Epithelial cell of esophagus (primary cell): Measurements from ENCODE around the gene OTUD7B.
A peak's percentile ranks its signal among the peaks of the same experiment; 100 is the strongest.
"Not testable (repeated sequence)": the region's sequence is repeated elsewhere in the genome, so short reads cannot be mapped to it uniquely, and the experiment has no call there.

Experiments
- DNase-seq: peaks from one replicate; pipeline ENCODE4 v3.0.0; 2010; ENCODE audit warnings: low read depth
- H3K4me3 ChIP-seq: 2 replicates; pipeline ENCODE4 v1.5.1; 2011; ENCODE audit warnings: mild to moderate bottlenecking, low read length, control low read depth
- TF ChIP-seq, protein P1 (sequence below): IDR thresholded peaks from 2 replicates; pipeline ENCODE4 v1.5.1; 2011; ENCODE audit warnings: low read depth, mild to moderate bottlenecking, low read length, control low read depth, inconsistent platforms; ENCODE audit not compliant: insufficient read depth; ENCODE audit errors: missing control alignments

Gene OTUD7B

GRCh38 chr1:150010393-150011115 is at the start of gene OTUD7B:
Gene OTUD7B, minus strand, starts transcription at chr1:150010726. Its CDS starts 33,216 bp downstream, at chr1:149977510.
- peak within 1 kb of the TSS; percentile 92 for H3K4me3 ChIP-seq
- peak; percentile 83 for DNase-seq
- TF ChIP-seq, protein P1, sequence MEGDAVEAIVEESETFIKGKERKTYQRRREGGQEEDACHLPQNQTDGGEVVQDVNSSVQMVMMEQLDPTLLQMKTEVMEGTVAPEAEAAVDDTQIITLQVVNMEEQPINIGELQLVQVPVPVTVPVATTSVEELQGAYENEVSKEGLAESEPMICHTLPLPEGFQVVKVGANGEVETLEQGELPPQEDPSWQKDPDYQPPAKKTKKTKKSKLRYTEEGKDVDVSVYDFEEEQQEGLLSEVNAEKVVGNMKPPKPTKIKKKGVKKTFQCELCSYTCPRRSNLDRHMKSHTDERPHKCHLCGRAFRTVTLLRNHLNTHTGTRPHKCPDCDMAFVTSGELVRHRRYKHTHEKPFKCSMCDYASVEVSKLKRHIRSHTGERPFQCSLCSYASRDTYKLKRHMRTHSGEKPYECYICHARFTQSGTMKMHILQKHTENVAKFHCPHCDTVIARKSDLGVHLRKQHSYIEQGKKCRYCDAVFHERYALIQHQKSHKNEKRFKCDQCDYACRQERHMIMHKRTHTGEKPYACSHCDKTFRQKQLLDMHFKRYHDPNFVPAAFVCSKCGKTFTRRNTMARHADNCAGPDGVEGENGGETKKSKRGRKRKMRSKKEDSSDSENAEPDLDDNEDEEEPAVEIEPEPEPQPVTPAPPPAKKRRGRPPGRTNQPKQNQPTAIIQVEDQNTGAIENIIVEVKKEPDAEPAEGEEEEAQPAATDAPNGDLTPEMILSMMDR = no peak

- TF ChIP-seq, protein P1 = no peak
- no peak for DNase-seq
- H3K4me3 ChIP-seq = no peak overlapping the region
Measured at GRCh38 chr1:150060260-150060659, 49.7 kb upstream of the OTUD7B start.

DNA sequence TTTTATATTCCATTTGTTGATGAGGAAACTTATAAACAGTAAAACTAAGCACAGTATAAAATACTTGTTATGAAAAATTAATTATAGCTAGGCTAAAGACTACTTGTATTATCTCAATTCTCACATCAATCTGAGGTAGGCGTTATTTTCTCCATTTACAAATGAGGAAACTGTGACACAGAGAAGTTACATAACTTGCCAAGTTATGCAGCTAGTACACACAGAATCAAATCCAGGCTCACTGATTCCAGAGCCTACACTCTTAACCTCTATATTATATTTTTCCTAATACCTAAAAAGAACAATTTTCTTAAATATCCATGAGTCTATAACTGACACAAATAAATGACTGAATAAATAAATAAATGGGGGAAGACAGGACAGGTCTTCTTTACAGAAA is 45.9 kb upstream of the OTUD7B start:
- H3K4me3 ChIP-seq = no peak overlapping the region
- TF ChIP-seq, protein P1 = no peak
- no peak for DNase-seq

DNA sequence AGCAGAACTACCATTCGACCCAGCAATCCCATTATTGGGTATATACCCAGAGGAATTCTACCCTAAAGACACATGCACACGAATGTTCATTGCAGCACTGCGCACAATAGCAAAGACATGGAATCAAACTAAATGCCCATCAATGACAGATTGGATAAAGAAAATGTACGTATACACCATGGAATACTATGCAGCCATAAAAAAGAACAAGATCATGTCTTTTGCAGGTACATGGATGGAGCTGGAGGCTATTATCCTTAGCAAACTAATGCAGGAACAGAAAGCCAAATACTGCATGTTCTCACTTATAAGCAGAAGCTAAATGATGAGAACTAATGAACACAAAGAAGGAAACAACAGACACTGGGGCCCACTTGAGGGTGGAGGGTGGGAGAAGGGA is 45.0 kb upstream of the OTUD7B start:
- H3K4me3 ChIP-seq, DNase-seq: not testable (repeated sequence)

- H3K4me3 ChIP-seq = no peak overlapping the region
- no peak for DNase-seq
- TF ChIP-seq, protein P1 = no peak
Measured at GRCh38 chr1:150053926-150054325, 43.4 kb upstream of the OTUD7B start.

DNA sequence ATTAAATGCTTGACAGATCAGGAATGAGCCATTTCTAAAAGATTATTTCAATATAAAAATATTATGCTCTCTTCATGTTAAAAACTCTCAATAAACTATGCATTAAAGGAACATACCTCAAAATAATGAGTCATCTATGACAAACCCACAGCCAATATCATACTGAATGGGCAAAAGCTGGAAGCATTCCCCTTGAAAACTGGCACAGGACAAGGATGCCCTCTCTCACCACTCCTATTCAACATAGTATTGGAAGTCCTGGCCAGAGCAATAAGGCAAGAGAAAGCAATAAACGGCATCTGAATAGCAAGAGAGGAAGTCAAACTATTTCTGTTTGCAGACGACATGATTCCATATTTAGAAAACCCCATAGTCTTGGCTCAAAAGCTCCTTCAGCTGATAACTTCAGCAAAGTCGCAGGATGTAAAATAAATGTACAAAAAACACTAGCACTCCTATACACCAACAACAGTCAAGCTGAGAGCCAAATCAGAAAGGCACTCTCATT is 41.4 kb upstream of the OTUD7B start:
- DNase-seq = not testable (repeated sequence)

GRCh38 chr1:150051089-150051373 is 40.5 kb upstream of the OTUD7B start:
- H3K4me3 ChIP-seq = no peak overlapping the region
- DNase-seq = no peak
- TF ChIP-seq, protein P1 = no peak

More for the DNA sequence above, 41.4 kb upstream of the OTUD7B start:
- H3K4me3 ChIP-seq = not testable (repeated sequence)

DNA sequence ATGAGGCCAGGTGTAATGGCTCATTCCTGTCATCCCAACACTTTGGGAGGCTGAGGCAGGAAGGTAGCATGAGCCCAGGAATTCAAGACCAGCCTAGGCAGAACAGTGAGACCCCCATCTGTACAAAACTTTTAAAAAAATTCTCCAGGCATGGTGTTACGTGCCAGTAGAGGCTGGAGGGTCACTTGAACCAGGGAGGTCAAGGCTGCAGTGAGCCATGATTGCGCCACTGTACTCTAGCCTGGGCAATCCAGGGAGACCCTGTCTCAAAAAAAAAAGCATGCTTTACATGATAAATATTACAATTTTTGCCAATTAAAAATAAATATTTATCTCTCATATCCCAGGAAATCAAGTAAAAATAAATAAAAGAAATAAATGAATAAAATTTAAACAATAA is 39.4 kb upstream of the OTUD7B start:
- H3K4me3 ChIP-seq = no peak overlapping the region
- TF ChIP-seq, protein P1 = no peak
- DNase-seq = no peak
